ENCODE data around the gene PITPNC1. TPM values are rescaled to one million over a fixed set of nuclear protein-coding genes. Genes with fewer than 3 reads are reported as not detected.

PITPNC1 gene
- total RNA-seq, 1 donor from 2014 or later: 8.1 TPM

DNA sequence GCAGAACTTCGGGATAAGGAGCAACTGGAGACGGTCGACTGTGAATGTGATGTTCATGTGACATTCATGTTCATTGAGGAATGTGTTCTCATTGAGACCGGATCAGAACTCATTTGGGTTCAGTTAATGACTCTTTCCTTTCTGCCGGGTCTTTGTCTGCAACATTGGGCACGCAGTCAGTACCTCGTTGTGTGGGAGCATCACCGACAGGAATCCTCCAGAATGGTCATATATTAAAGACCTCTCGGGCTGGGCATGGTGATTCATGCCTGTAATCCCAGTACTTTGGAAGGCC, 144.6 kb downstream of the PITPNC1 start:
- TF ChIP-seq, protein P1, sequence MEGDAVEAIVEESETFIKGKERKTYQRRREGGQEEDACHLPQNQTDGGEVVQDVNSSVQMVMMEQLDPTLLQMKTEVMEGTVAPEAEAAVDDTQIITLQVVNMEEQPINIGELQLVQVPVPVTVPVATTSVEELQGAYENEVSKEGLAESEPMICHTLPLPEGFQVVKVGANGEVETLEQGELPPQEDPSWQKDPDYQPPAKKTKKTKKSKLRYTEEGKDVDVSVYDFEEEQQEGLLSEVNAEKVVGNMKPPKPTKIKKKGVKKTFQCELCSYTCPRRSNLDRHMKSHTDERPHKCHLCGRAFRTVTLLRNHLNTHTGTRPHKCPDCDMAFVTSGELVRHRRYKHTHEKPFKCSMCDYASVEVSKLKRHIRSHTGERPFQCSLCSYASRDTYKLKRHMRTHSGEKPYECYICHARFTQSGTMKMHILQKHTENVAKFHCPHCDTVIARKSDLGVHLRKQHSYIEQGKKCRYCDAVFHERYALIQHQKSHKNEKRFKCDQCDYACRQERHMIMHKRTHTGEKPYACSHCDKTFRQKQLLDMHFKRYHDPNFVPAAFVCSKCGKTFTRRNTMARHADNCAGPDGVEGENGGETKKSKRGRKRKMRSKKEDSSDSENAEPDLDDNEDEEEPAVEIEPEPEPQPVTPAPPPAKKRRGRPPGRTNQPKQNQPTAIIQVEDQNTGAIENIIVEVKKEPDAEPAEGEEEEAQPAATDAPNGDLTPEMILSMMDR (IDR thresholded peaks at IDR 0.05): no peak
- no peak for TF ChIP-seq POLR2AphosphoS5 (IDR thresholded peaks at IDR 0.05; ENCODE audit: insufficient read depth in 1 of 2, low read depth in 1 of 2)
- TF ChIP-seq POLR2A (IDR thresholded peaks at IDR 0.05): no peak
- intact Hi-C loops (cut with DNase I): no loop called here

GRCh38 chr17:67523101-67523500, 146.0 kb downstream of the PITPNC1 start:
- H3K9me3 ChIP-seq: no peaks in the 10 kb centered on the region
- DNase-seq (ENCODE audit: extremely low spot score in 2 of 2): peak in 1 of 2 donors; percentile 32
- no peaks in the 10 kb centered on the region for H3K36me3 ChIP-seq
- intact Hi-C loops (cut with DNase I): no loop called here
- TF ChIP-seq POLR2AphosphoS5 (IDR thresholded peaks at IDR 0.05; ENCODE audit: insufficient read depth in 1 of 2, low read depth in 1 of 2) (no peak), POLR2A (IDR thresholded peaks at IDR 0.05) (no peak)
- TF ChIP-seq, protein P1 (IDR thresholded peaks at IDR 0.05): no peak
- no peak overlapping the region for H3K27ac ChIP-seq
- no peak overlapping the region for H3K4me3 ChIP-seq
- no peaks in the 10 kb centered on the region for H3K27me3 ChIP-seq
- peaks cover 18% of the 10 kb centered on the region for H3K4me1 ChIP-seq

More for the DNA sequence above, 144.6 kb downstream of the PITPNC1 start:
- peak in 1 of 2 donors; percentile 67 for DNase-seq (ENCODE audit: extremely low spot score in 2 of 2)
- Histone ChIP-seq H3K9me3 (no peaks in the 10 kb centered on the region), H3K27ac (no peak overlapping the region), H3K4me1 (peaks cover 18% of the 10 kb centered on the region), H3K27me3 (no peaks in the 10 kb centered on the region), H3K4me3 (no peak overlapping the region), H3K36me3 (no peaks in the 10 kb centered on the region)

DNA sequence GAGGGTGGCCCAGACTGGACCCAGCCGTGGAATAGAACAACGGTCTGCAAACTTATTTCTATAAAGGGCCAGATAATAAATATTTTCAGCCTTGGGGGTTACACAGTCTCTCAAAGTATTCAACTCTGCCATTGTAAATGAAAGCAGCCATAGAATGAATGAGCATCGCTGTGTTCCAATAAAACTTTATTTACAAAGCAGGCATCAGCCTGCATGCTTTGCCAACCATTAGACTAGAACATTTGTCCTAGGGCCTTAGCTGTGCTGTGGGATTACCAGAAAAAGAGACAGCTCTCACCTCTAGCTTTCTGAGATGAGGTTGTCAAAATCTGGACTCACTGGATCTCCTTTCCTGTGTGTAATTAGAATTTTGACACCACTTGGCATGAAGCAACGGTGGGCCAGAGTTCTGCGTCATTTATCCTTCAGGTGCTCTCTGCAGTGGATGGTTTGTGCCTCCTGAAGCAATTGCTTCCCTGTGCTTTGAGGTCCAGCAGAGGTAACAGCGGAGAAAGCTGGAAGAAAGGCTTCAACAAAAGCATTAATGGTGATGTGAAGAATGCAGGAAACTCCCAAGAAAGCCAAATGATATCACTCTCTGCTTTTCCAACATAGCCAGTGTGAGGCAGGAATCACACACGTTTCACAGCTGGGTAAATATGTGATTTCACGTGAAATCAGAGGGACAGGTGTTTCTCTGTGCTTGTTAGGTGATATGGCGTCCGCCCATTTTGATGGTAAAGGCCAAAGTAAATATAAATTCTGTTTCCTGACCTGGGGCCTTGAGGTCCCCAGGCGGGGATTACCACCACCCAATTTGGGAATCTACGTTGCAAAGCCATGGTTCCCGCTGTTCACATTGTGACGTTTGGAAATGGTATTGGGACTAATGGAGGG, 148.4 kb downstream of the PITPNC1 start:
- Histone ChIP-seq H3K9me3 (no peaks in the 10 kb centered on the region), H3K4me1 (peaks cover 24% of the 10 kb centered on the region), H3K27ac (no peak overlapping the region), H3K36me3 (no peaks in the 10 kb centered on the region), H3K27me3 (no peaks in the 10 kb centered on the region), H3K4me3 (no peak overlapping the region)
- intact Hi-C loops (cut with DNase I): no loop called here
- no peak for TF ChIP-seq POLR2A (IDR thresholded peaks at IDR 0.05)
- TF ChIP-seq, protein P1 (IDR thresholded peaks at IDR 0.05): no peak
- no peak for TF ChIP-seq POLR2AphosphoS5 (IDR thresholded peaks at IDR 0.05; ENCODE audit: insufficient read depth in 1 of 2, low read depth in 1 of 2)
- DNase-seq (ENCODE audit: extremely low spot score in 2 of 2): peak in 1 of 2 donors; percentile 49

GRCh38 chr17:67526700-67527099, 149.6 kb downstream of the PITPNC1 start:
- intact Hi-C loops (cut with DNase I): no loop called here
- Histone ChIP-seq H3K4me1 (peaks cover 15% of the 10 kb centered on the region), H3K9me3 (no peaks in the 10 kb centered on the region), H3K4me3 (no peak overlapping the region), H3K27me3 (no peaks in the 10 kb centered on the region), H3K36me3 (no peaks in the 10 kb centered on the region), H3K27ac (no peak overlapping the region)
- TF ChIP-seq, protein P1 (IDR thresholded peaks at IDR 0.05): no peak
- peak in 1 of 2 donors; percentile 3 for DNase-seq (ENCODE audit: extremely low spot score in 2 of 2)

GRCh38 chr17:67528751-67529436, 151.8 kb downstream of the PITPNC1 start:
- Histone ChIP-seq H3K27me3 (no peaks in the 10 kb centered on the region), H3K9me3 (no peaks in the 10 kb centered on the region), H3K36me3 (no peaks in the 10 kb centered on the region), H3K4me1 (peaks cover 15% of the 10 kb centered on the region), H3K27ac (peak overlapping the region; percentile 58), H3K4me3 (peak overlapping the region; percentile 27 to 40)
- intact Hi-C loops (cut with DNase I): no loop called here
- TF ChIP-seq POLR2A (IDR thresholded peaks at IDR 0.05): no peak
- peak in 1 of 2 donors; percentile 62 for TF ChIP-seq POLR2AphosphoS5 (IDR thresholded peaks at IDR 0.05; ENCODE audit: insufficient read depth in 1 of 2, low read depth in 1 of 2)
- DNase-seq (ENCODE audit: extremely low spot score in 2 of 2): peak; percentile 25 to 88
